VCaP (cell line): ENCODE results near the gene DENND11.

ENCODE experiments used
- H3K27ac ChIP-seq: fragments of 450-650 bp; 2 replicates; pipeline ENCODE4 v1.5.1; 2017
- TF ChIP-seq, protein P1 (sequence below): fragments of 450-650 bp; conservative IDR thresholded peaks from 2 replicates; pipeline ENCODE4 v1.5.1; 2017; ENCODE audit warnings: mild to moderate bottlenecking, moderate library complexity

The DENND11 gene

DNA sequence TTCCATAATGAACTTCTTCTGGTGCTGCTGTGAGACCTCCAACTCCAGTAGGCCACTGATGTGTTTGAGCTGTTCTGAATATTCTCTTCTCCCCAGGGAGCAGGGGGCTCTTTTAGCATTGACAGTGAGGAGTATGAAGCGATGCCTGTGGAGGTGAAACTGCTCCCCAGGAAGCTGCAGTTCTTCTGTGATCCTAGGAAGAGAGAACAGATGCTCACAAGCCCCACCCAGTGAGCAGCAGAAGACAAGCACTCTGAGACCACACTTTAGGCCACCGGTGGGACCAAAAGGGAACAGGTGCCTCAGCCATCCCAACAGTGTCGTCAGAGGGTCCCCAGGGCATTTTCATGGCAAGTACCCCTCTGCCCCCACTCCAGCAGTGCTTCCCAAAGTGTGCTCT lies 49.3 kb downstream of the DENND11 start:
- H3K27ac ChIP-seq: no peak overlapping the region
- TF ChIP-seq, protein P1, sequence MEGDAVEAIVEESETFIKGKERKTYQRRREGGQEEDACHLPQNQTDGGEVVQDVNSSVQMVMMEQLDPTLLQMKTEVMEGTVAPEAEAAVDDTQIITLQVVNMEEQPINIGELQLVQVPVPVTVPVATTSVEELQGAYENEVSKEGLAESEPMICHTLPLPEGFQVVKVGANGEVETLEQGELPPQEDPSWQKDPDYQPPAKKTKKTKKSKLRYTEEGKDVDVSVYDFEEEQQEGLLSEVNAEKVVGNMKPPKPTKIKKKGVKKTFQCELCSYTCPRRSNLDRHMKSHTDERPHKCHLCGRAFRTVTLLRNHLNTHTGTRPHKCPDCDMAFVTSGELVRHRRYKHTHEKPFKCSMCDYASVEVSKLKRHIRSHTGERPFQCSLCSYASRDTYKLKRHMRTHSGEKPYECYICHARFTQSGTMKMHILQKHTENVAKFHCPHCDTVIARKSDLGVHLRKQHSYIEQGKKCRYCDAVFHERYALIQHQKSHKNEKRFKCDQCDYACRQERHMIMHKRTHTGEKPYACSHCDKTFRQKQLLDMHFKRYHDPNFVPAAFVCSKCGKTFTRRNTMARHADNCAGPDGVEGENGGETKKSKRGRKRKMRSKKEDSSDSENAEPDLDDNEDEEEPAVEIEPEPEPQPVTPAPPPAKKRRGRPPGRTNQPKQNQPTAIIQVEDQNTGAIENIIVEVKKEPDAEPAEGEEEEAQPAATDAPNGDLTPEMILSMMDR: no peak
